Activated CD4-positive, alpha-beta T cell treated with anti-CD3 and anti-CD28 coated beads for 36 hours (primary cell): Measurements from ENCODE around the gene LACC1. TPM values are rescaled to one million over a fixed set of nuclear protein-coding genes. Genes with fewer than 3 reads are reported as not detected.

ENCODE experiments used
- ATAC-seq: fragments of 200-7000 bp; cut with Tn5 transposase; one replicate; pipeline ENCODE4 v1.10.0; 2021; ENCODE audit warnings: mild to moderate bottlenecking, moderate library complexity
- CTCF ChIA-PET: fragments of 350-600 bp; sonication (Branson Sonifier 250); formaldehyde crosslinking; loops from one replicate; lab custom pipeline; 2021; ENCODE audit warnings: antibody characterized with exemption; lab: Charles Lee
- POLR2A ChIA-PET: fragments of 350-600 bp; sonication (Branson Sonifier 250); formaldehyde crosslinking; loops from one replicate; lab custom pipeline; 2021; ENCODE audit warnings: antibody characterized with exemption, inconsistent platforms; lab: Charles Lee
- DNase-seq: peaks from one replicate; pipeline ENCODE4 v3.0.0-alpha.2; 2020
- H3K27ac Mint-ChIP-seq: one replicate; pipeline ENCODE4 v1.8.0; 2021; ENCODE audit warnings: mixed read lengths
- H3K27me3 Mint-ChIP-seq: one replicate; pipeline ENCODE4 v1.8.0; 2021; ENCODE audit warnings: mixed read lengths
- H3K36me3 Mint-ChIP-seq: one replicate; pipeline ENCODE4 v1.8.0; 2021; ENCODE audit warnings: low read depth, mixed read lengths
- H3K4me1 Mint-ChIP-seq: one replicate; pipeline ENCODE4 v1.8.0; 2021; ENCODE audit warnings: mixed read lengths
- H3K4me3 Mint-ChIP-seq: one replicate; pipeline ENCODE4 v1.8.0; 2021; ENCODE audit warnings: mild to moderate bottlenecking, moderate library complexity, mixed read lengths
- H3K9me3 Mint-ChIP-seq: one replicate; pipeline ENCODE4 v1.8.0; 2021; ENCODE audit warnings: low read depth, mixed read lengths
- intact Hi-C, 2 experiments: fragments of 100-400 bp; cut with DNase I in 1 of 2; cut with micrococcal nuclease in 1 of 2; formaldehyde crosslinking; loops; one replicate each; pipeline versions ENCODE4 v1.14.2 to v1.15.1; 2022 to 2024; cut with DNase I, micrococcal nuclease
- total RNA-seq, 2 experiments: library from RNA; stranded (reverse); gene quantifications; one replicate each; pipeline ENCODE4 v1.2.3, GENCODE V29; 2021

Gene LACC1
- total RNA-seq, 2 experiments from 2014 or later: 2.6 to 3.1 TPM

- no peaks in the 10 kb centered on the region for H3K4me1 Mint-ChIP-seq
- no peak overlapping the region for H3K4me3 Mint-ChIP-seq
- no peaks in the 10 kb centered on the region for H3K9me3 Mint-ChIP-seq
- no peaks in the 10 kb centered on the region for H3K36me3 Mint-ChIP-seq
- intact Hi-C loops: no loop called here
- no peak for ATAC-seq
- H3K27me3 Mint-ChIP-seq: peaks cover 8% of the 10 kb centered on the region
- ChIA-PET POLR2A (no interaction called here), CTCF (interaction anchor here (1.1 kb wide), 1 partner anchor 548 kb away, joined by 4 read pairs; no protein-coding TSS in a partner anchor)
- H3K27ac Mint-ChIP-seq: no peak overlapping the region
- no peak for DNase-seq
Observed at GRCh38 chr13:43920965-43921674, 41.4 kb downstream of the LACC1 start.

GRCh38 chr13:43924549-43925245 lies 45.0 kb downstream of the LACC1 start:
- Mint-ChIP-seq H3K4me3 (no peak overlapping the region), H3K27ac (no peak overlapping the region), H3K4me1 (no peaks in the 10 kb centered on the region), H3K36me3 (no peaks in the 10 kb centered on the region), H3K9me3 (no peaks in the 10 kb centered on the region), H3K27me3 (peaks cover 8% of the 10 kb centered on the region)
- CTCF ChIA-PET: interaction anchor here (0.6 to 0.7 kb wide), 2 partner anchors 108 to 321 kb away, joined by 3 read pairs; no protein-coding TSS in a partner anchor
- DNase-seq (no peak), ATAC-seq (no peak)
- POLR2A ChIA-PET: no interaction called here
- intact Hi-C loops: no loop called here

- ChIA-PET POLR2A (no interaction called here), CTCF (no interaction called here)
- Mint-ChIP-seq H3K4me3 (no peak overlapping the region), H3K27me3 (peaks cover 5% of the 10 kb centered on the region), H3K9me3 (no peaks in the 10 kb centered on the region), H3K36me3 (no peaks in the 10 kb centered on the region), H3K27ac (no peak overlapping the region), H3K4me1 (no peaks in the 10 kb centered on the region)
- intact Hi-C loops: no loop called here
- ATAC-seq (no peak), DNase-seq (no peak)
Observed at GRCh38 chr13:43929947-43930346, 50.2 kb downstream of the LACC1 start.

GRCh38 chr13:43933378-43933777 lies 53.7 kb downstream of the LACC1 start:
- DNase-seq (no peak), ATAC-seq (no peak)
- ChIA-PET POLR2A (no interaction called here), CTCF (no interaction called here)
- Mint-ChIP-seq H3K36me3 (no peaks in the 10 kb centered on the region), H3K27ac (no peak overlapping the region), H3K27me3 (peaks cover 8% of the 10 kb centered on the region), H3K9me3 (no peaks in the 10 kb centered on the region), H3K4me1 (no peaks in the 10 kb centered on the region), H3K4me3 (no peak overlapping the region)
- intact Hi-C loops: no loop called here

GRCh38 chr13:43934273-43934672 lies 54.6 kb downstream of the LACC1 start:
- Mint-ChIP-seq H3K4me1 (no peaks in the 10 kb centered on the region), H3K27me3 (peaks cover 8% of the 10 kb centered on the region), H3K9me3 (no peaks in the 10 kb centered on the region), H3K27ac (no peak overlapping the region), H3K4me3 (no peak overlapping the region), H3K36me3 (no peaks in the 10 kb centered on the region)
- DNase-seq (no peak), ATAC-seq (no peak)
- intact Hi-C loops: no loop called here
- ChIA-PET CTCF (no interaction called here), POLR2A (no interaction called here)

- intact Hi-C loops: no loop called here
- Mint-ChIP-seq H3K4me1 (no peaks in the 10 kb centered on the region), H3K27ac (no peak overlapping the region), H3K4me3 (no peak overlapping the region), H3K27me3 (peaks cover 6% of the 10 kb centered on the region), H3K9me3 (no peaks in the 10 kb centered on the region), H3K36me3 (no peaks in the 10 kb centered on the region)
- ChIA-PET POLR2A (no interaction called here), CTCF (no interaction called here)
- DNase-seq (no peak), ATAC-seq (no peak)
Observed at GRCh38 chr13:43935878-43936277, 56.2 kb downstream of the LACC1 start.

- peaks cover 6% of the 10 kb centered on the region for H3K27me3 Mint-ChIP-seq
- POLR2A ChIA-PET: no interaction called here
- DNase-seq (no peak), ATAC-seq (no peak)
- no peak overlapping the region for H3K27ac Mint-ChIP-seq
- CTCF ChIA-PET: no interaction called here
- H3K4me3 Mint-ChIP-seq: no peak overlapping the region
- no peaks in the 10 kb centered on the region for H3K9me3 Mint-ChIP-seq
- intact Hi-C loops: no loop called here
- H3K36me3 Mint-ChIP-seq: no peaks in the 10 kb centered on the region
- no peaks in the 10 kb centered on the region for H3K4me1 Mint-ChIP-seq
Observed at GRCh38 chr13:43936647-43937046, 56.9 kb downstream of the LACC1 start.

- ChIA-PET CTCF (no interaction called here), POLR2A (no interaction called here)
- intact Hi-C loops: no loop called here
- H3K27me3 Mint-ChIP-seq: peaks cover 8% of the 10 kb centered on the region
- H3K4me3 Mint-ChIP-seq: no peak overlapping the region
- ATAC-seq: no peak
- no peak for DNase-seq
- no peaks in the 10 kb centered on the region for H3K36me3 Mint-ChIP-seq
- H3K27ac Mint-ChIP-seq: no peak overlapping the region
- no peaks in the 10 kb centered on the region for H3K4me1 Mint-ChIP-seq
- no peaks in the 10 kb centered on the region for H3K9me3 Mint-ChIP-seq
Observed at GRCh38 chr13:43937839-43938238, 58.1 kb downstream of the LACC1 start.

GRCh38 chr13:43938449-43938848 lies 58.7 kb downstream of the LACC1 start:
- no peaks in the 10 kb centered on the region for H3K36me3 Mint-ChIP-seq
- H3K4me1 Mint-ChIP-seq: no peaks in the 10 kb centered on the region
- H3K27me3 Mint-ChIP-seq: peaks cover 9% of the 10 kb centered on the region
- no peak overlapping the region for H3K27ac Mint-ChIP-seq
- intact Hi-C loops: no loop called here
- no peak for DNase-seq
- H3K9me3 Mint-ChIP-seq: no peaks in the 10 kb centered on the region
- no peak overlapping the region for H3K4me3 Mint-ChIP-seq
- ChIA-PET CTCF (no interaction called here), POLR2A (no interaction called here)
- no peak for ATAC-seq

- ATAC-seq: no peak
- Mint-ChIP-seq H3K36me3 (no peaks in the 10 kb centered on the region), H3K9me3 (no peaks in the 10 kb centered on the region), H3K27ac (no peak overlapping the region), H3K27me3 (peaks cover 10% of the 10 kb centered on the region), H3K4me1 (no peaks in the 10 kb centered on the region), H3K4me3 (no peak overlapping the region)
- intact Hi-C loops: no loop called here
- POLR2A ChIA-PET: no interaction called here
- DNase-seq: no peak
- CTCF ChIA-PET: no interaction called here
Observed at GRCh38 chr13:43939086-43939485, 59.4 kb downstream of the LACC1 start.

GRCh38 chr13:43942286-43942685 lies 62.6 kb downstream of the LACC1 start:
- ChIA-PET CTCF (no interaction called here), POLR2A (no interaction called here)
- Mint-ChIP-seq H3K27me3 (peaks cover 7% of the 10 kb centered on the region), H3K27ac (no peak overlapping the region), H3K9me3 (no peaks in the 10 kb centered on the region), H3K4me1 (no peaks in the 10 kb centered on the region), H3K36me3 (no peaks in the 10 kb centered on the region), H3K4me3 (no peak overlapping the region)
- intact Hi-C loops: no loop called here
- ATAC-seq: no peak
- no peak for DNase-seq
